ENCODE measurements around the gene CAB39L.

The CAB39L gene

GRCh38 chr13:49374585-49375290 is 69.1 kb downstream of the CAB39L start:
- Histone ChIP-seq H3K4me1 (ENCODE audit: control insufficient read depth in 2 of 2, insufficient read depth in 2 of 2, low read length in 2 of 2) (no peaks in the 10 kb centered on the region), H3K36me3 (ENCODE audit: control insufficient read depth in 2 of 2, insufficient read depth in 2 of 2, low read length in 2 of 2) (no peaks in the 10 kb centered on the region), H3K27me3 (ENCODE audit: control insufficient read depth in 2 of 2, insufficient read depth in 2 of 2, low read length in 2 of 2) (no peaks in the 10 kb centered on the region), H3K9me3 (ENCODE audit: control insufficient read depth in 2 of 2, low read length in 2 of 2) (no peaks in the 10 kb centered on the region), H3K4me3 (ENCODE audit: low read length in 2 of 2) (no peak overlapping the region), H3K27ac (ENCODE audit: low read depth in 2 of 2, low read length in 2 of 2) (no peak overlapping the region), H3K9ac (ENCODE audit: low read depth in 1 of 2, low read length in 2 of 2) (no peak overlapping the region)

GRCh38 chr13:49373716-49374115 is 70.1 kb downstream of the CAB39L start:
- Histone ChIP-seq H3K9me3 (ENCODE audit: control insufficient read depth in 2 of 2, low read length in 2 of 2) (no peaks in the 10 kb centered on the region), H3K9ac (ENCODE audit: low read depth in 1 of 2, low read length in 2 of 2) (no peak overlapping the region), H3K4me1 (ENCODE audit: control insufficient read depth in 2 of 2, insufficient read depth in 2 of 2, low read length in 2 of 2) (no peaks in the 10 kb centered on the region), H3K27ac (ENCODE audit: low read depth in 2 of 2, low read length in 2 of 2) (no peak overlapping the region), H3K27me3 (ENCODE audit: control insufficient read depth in 2 of 2, insufficient read depth in 2 of 2, low read length in 2 of 2) (no peaks in the 10 kb centered on the region), H3K4me3 (ENCODE audit: low read length in 2 of 2) (no peak overlapping the region), H3K36me3 (ENCODE audit: control insufficient read depth in 2 of 2, insufficient read depth in 2 of 2, low read length in 2 of 2) (no peaks in the 10 kb centered on the region)

- Histone ChIP-seq H3K4me1 (ENCODE audit: control insufficient read depth in 2 of 2, insufficient read depth in 2 of 2, low read length in 2 of 2) (no peaks in the 10 kb centered on the region), H3K27me3 (ENCODE audit: control insufficient read depth in 2 of 2, insufficient read depth in 2 of 2, low read length in 2 of 2) (no peaks in the 10 kb centered on the region), H3K36me3 (ENCODE audit: control insufficient read depth in 2 of 2, insufficient read depth in 2 of 2, low read length in 2 of 2) (no peaks in the 10 kb centered on the region), H3K9me3 (ENCODE audit: control insufficient read depth in 2 of 2, low read length in 2 of 2) (no peaks in the 10 kb centered on the region), H3K9ac (ENCODE audit: low read depth in 1 of 2, low read length in 2 of 2) (no peak overlapping the region), H3K27ac (ENCODE audit: low read depth in 2 of 2, low read length in 2 of 2) (no peak overlapping the region), H3K4me3 (ENCODE audit: low read length in 2 of 2) (no peak overlapping the region)
These were observed 71.8 kb downstream of the CAB39L start for GRCh38 chr13:49371943-49372613.

DNA sequence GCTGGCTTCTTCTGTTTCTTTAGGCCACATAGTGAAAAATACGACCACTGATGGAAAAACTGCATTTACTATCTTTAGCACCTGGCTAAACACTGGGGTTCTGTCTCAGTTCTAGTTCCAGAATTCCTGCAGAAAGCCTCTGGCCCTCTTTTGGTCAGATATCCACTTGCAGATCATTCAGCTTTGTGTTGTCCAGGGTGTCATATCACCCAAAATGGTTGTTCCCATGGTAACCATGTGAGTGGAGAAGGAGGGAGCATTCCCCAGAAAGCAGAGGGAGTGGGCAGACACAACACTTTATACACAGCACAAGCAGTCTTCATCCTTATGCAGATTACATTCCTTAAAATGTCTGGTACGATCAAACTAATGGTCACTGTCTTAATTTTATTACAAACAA is 73.5 kb downstream of the CAB39L start:
- no peaks in the 10 kb centered on the region for H3K27me3 ChIP-seq (ENCODE audit: control insufficient read depth in 2 of 2, insufficient read depth in 2 of 2, low read length in 2 of 2)
- H3K4me3 ChIP-seq (ENCODE audit: low read length in 2 of 2): no peak overlapping the region
- H3K9ac ChIP-seq (ENCODE audit: low read depth in 1 of 2, low read length in 2 of 2): no peak overlapping the region
- no peaks in the 10 kb centered on the region for H3K9me3 ChIP-seq (ENCODE audit: control insufficient read depth in 2 of 2, low read length in 2 of 2)
- H3K27ac ChIP-seq (ENCODE audit: low read depth in 2 of 2, low read length in 2 of 2): no peak overlapping the region
- H3K36me3 ChIP-seq (ENCODE audit: control insufficient read depth in 2 of 2, insufficient read depth in 2 of 2, low read length in 2 of 2): no peaks in the 10 kb centered on the region
- no peaks in the 10 kb centered on the region for H3K4me1 ChIP-seq (ENCODE audit: control insufficient read depth in 2 of 2, insufficient read depth in 2 of 2, low read length in 2 of 2)

DNA sequence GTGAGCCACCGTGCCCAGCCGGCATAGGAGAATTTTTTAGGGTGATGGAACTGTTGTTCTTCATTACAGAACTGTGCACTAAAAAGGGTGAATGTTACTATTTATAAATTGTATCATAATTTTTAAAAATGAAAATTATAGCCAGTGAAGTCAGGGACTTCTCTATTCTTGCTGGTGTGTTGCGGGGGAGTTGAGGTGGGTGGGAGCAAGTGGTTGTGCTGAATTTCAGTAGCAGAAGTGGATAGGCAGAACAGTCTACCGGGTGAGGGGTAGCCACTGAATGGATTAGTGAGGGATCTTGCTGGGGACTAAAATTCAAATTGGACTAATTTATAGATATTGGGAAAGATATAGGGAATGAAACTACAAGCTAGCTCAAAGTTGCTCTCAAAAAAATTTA is 74.0 kb downstream of the CAB39L start:
- Histone ChIP-seq H3K4me3 (ENCODE audit: low read length in 2 of 2) (no peak overlapping the region), H3K4me1 (ENCODE audit: control insufficient read depth in 2 of 2, insufficient read depth in 2 of 2, low read length in 2 of 2) (no peaks in the 10 kb centered on the region), H3K36me3 (ENCODE audit: control insufficient read depth in 2 of 2, insufficient read depth in 2 of 2, low read length in 2 of 2) (no peaks in the 10 kb centered on the region), H3K9ac (ENCODE audit: low read depth in 1 of 2, low read length in 2 of 2) (no peak overlapping the region), H3K27ac (ENCODE audit: low read depth in 2 of 2, low read length in 2 of 2) (no peak overlapping the region), H3K9me3 (ENCODE audit: control insufficient read depth in 2 of 2, low read length in 2 of 2) (no peaks in the 10 kb centered on the region), H3K27me3 (ENCODE audit: control insufficient read depth in 2 of 2, insufficient read depth in 2 of 2, low read length in 2 of 2) (no peaks in the 10 kb centered on the region)

DNA sequence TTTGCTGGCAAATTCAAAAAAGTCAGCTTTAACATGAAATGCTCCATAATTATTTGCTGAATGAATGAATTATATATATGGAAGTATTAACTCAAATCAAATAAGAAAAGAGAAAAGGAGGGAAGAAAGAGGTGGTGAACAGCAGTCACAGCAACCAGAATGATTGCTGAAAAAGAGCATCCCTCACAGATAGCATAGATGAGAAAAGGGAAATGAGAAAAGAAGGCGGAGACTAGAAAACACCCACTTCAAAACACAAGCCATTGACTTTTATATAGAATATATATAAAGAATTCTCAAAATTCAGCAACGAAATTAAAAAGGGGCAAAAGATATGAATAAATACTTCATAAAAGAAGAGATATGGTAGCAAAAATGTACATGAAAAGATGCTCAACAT is 75.2 kb downstream of the CAB39L start:
- no peak overlapping the region for H3K4me3 ChIP-seq (ENCODE audit: low read length in 2 of 2)

DNA sequence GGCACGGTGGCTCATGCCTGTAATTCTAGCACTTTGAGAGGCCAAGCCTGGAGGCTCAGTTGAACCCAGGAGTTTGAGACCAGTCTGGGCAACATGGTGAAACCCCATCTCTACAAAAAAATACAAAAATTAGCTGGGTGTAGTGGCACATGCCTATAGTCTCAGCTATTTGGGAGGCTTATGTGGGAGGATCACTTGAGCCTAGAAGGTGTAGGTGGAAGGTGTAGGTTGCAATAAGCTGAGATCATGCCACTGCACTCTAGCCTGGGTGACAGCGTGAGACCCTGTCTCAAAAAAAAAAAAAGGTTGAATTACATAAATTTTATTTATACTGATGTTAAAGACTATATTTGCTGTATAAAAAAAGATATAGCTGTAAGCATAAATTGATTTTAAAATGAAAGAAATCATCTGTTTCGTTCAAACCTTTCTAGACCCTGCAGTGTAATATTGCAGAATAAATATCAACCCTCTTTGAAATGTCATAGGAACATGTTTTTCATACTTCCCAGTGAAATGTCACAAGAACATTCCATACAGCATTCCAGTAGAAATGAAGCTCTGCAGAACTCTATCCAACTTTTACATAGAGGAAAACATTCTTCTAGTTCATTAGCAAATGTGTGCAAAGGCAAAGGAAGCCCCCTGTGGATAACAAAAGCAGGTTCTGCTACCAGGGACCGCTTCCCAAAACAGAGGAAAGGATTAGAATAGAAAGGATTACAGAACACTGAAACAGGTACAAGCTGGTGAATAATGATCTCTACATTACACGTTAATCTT is 76.0 kb downstream of the CAB39L start:
- Histone ChIP-seq H3K9me3 (ENCODE audit: control insufficient read depth in 2 of 2, low read length in 2 of 2) (no peaks in the 10 kb centered on the region), H3K9ac (ENCODE audit: low read depth in 1 of 2, low read length in 2 of 2) (no peak overlapping the region), H3K27ac (ENCODE audit: low read depth in 2 of 2, low read length in 2 of 2) (no peak overlapping the region), H3K36me3 (ENCODE audit: control insufficient read depth in 2 of 2, insufficient read depth in 2 of 2, low read length in 2 of 2) (no peaks in the 10 kb centered on the region), H3K27me3 (ENCODE audit: control insufficient read depth in 2 of 2, insufficient read depth in 2 of 2, low read length in 2 of 2) (no peaks in the 10 kb centered on the region), H3K4me3 (ENCODE audit: low read length in 2 of 2) (no peak overlapping the region), H3K4me1 (ENCODE audit: control insufficient read depth in 2 of 2, insufficient read depth in 2 of 2, low read length in 2 of 2) (no peaks in the 10 kb centered on the region)

More for the DNA sequence above, 75.2 kb downstream of the CAB39L start:
- Histone ChIP-seq H3K9me3 (ENCODE audit: control insufficient read depth in 2 of 2, low read length in 2 of 2) (no peaks in the 10 kb centered on the region), H3K27ac (ENCODE audit: low read depth in 2 of 2, low read length in 2 of 2) (no peak overlapping the region), H3K4me1 (ENCODE audit: control insufficient read depth in 2 of 2, insufficient read depth in 2 of 2, low read length in 2 of 2) (no peaks in the 10 kb centered on the region), H3K9ac (ENCODE audit: low read depth in 1 of 2, low read length in 2 of 2) (no peak overlapping the region), H3K27me3 (ENCODE audit: control insufficient read depth in 2 of 2, insufficient read depth in 2 of 2, low read length in 2 of 2) (no peaks in the 10 kb centered on the region), H3K36me3 (ENCODE audit: control insufficient read depth in 2 of 2, insufficient read depth in 2 of 2, low read length in 2 of 2) (no peaks in the 10 kb centered on the region)

DNA sequence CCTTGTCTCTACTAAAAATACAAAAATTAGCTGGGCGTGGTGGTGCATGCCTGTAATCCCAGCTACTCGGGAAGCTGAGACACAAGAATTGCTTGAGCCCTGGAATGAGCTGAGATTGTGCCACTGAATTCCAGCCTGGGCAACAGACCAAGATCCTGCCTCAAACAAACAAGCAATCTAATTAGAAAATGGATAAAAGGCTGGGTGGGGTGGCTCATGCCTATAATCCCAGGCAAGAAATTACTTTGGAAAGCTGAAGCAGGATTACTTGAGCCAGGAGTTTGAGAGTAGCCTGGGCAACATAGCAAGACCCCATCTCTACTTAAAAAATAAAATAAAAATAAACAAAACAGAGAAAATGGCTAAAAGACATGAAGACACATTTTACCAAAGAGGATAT is 77.0 kb downstream of the CAB39L start:
- H3K36me3 ChIP-seq (ENCODE audit: control insufficient read depth in 2 of 2, insufficient read depth in 2 of 2, low read length in 2 of 2): no peaks in the 10 kb centered on the region
- no peak overlapping the region for H3K27ac ChIP-seq (ENCODE audit: low read depth in 2 of 2, low read length in 2 of 2)
- H3K4me1 ChIP-seq (ENCODE audit: control insufficient read depth in 2 of 2, insufficient read depth in 2 of 2, low read length in 2 of 2): no peaks in the 10 kb centered on the region
- H3K9me3 ChIP-seq (ENCODE audit: control insufficient read depth in 2 of 2, low read length in 2 of 2): no peaks in the 10 kb centered on the region
- no peak overlapping the region for H3K9ac ChIP-seq (ENCODE audit: low read depth in 1 of 2, low read length in 2 of 2)
- H3K4me3 ChIP-seq (ENCODE audit: low read length in 2 of 2): no peak overlapping the region
- H3K27me3 ChIP-seq (ENCODE audit: control insufficient read depth in 2 of 2, insufficient read depth in 2 of 2, low read length in 2 of 2): no peaks in the 10 kb centered on the region

DNA sequence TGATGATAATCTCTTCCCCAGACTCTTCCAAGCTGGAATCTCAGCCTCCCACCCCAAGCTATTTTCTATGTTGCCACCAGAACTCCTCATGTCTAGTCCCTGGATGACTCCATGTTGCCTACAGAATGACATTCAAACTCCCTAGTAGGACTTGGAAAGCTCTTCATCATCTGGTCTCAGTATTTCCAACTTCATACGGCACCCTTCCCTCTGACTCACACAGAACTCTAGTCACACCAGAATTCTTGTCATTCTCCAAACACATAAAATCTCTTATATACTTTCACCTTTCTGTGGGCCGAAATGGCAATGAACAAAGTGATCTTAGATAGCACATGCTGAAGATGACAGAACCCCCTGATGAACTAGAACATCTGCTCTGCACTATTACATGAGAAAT is 86.2 kb downstream of the CAB39L start:
- no peaks in the 10 kb centered on the region for H3K9me3 ChIP-seq (ENCODE audit: control insufficient read depth in 2 of 2, low read length in 2 of 2)
- no peak overlapping the region for H3K27ac ChIP-seq (ENCODE audit: low read depth in 2 of 2, low read length in 2 of 2)
- H3K4me1 ChIP-seq (ENCODE audit: control insufficient read depth in 2 of 2, insufficient read depth in 2 of 2, low read length in 2 of 2): no peaks in the 10 kb centered on the region
- peaks cover 0 to 2% of the 10 kb centered on the region in 2 donors for H3K36me3 ChIP-seq (ENCODE audit: control insufficient read depth in 2 of 2, insufficient read depth in 2 of 2, low read length in 2 of 2)
- H3K9ac ChIP-seq (ENCODE audit: low read depth in 1 of 2, low read length in 2 of 2): no peak overlapping the region
- no peak overlapping the region for H3K4me3 ChIP-seq (ENCODE audit: low read length in 2 of 2)
- no peaks in the 10 kb centered on the region for H3K27me3 ChIP-seq (ENCODE audit: control insufficient read depth in 2 of 2, insufficient read depth in 2 of 2, low read length in 2 of 2)

DNA sequence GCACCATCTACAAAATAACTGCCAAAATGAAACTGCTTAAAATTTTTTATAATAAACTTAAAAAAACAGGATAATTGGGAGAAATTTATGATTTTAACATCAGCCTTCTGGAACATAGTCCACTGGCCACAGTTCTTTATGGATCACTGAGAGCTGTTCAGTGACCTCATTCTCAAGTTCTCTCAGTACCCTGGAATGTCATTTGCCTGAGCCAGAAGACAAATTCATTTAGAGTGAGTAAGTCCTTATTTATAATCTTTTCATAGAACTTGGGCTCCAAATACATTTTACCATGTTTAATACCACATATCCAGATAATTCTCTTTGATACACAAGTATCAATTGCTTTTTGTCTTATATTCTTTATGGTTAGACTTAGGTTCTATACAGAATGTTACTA is 87.6 kb downstream of the CAB39L start:
- Histone ChIP-seq H3K27ac (ENCODE audit: low read depth in 2 of 2, low read length in 2 of 2) (peak overlapping the region in 1 of 2 donors; percentile 26), H3K9ac (ENCODE audit: low read depth in 1 of 2, low read length in 2 of 2) (no peak overlapping the region), H3K36me3 (ENCODE audit: control insufficient read depth in 2 of 2, insufficient read depth in 2 of 2, low read length in 2 of 2) (peaks cover 0 to 2% of the 10 kb centered on the region in 2 donors), H3K4me1 (ENCODE audit: control insufficient read depth in 2 of 2, insufficient read depth in 2 of 2, low read length in 2 of 2) (no peaks in the 10 kb centered on the region), H3K4me3 (ENCODE audit: low read length in 2 of 2) (no peak overlapping the region), H3K9me3 (ENCODE audit: control insufficient read depth in 2 of 2, low read length in 2 of 2) (no peaks in the 10 kb centered on the region), H3K27me3 (ENCODE audit: control insufficient read depth in 2 of 2, insufficient read depth in 2 of 2, low read length in 2 of 2) (no peaks in the 10 kb centered on the region)

Data from mucosa of rectum (tissue), 2 donors.